HEK293 (cell line): ENCODE data around the gene COX6A2.

Experiments
- CTCF ChIA-PET: fragments of 350-600 bp; formaldehyde crosslinking; extraction: SDS; loops from one replicate; lab custom pipeline; 2021; ENCODE audit warnings: antibody characterized with exemption; lab: Yijun Ruan, JAX
- POLR2A ChIA-PET: fragments of 300-600 bp; formaldehyde crosslinking; extraction: SDS; loops from one replicate; lab custom pipeline; 2020; ENCODE audit warnings: antibody characterized with exemption, inconsistent platforms; lab: Yijun Ruan, JAX
- H3K27ac ChIP-seq: fragments of 200-500 bp; sonication (Bioruptor generic); 2 replicates; pipeline ENCODE4 v1.5.1; 2014; ENCODE audit warnings: low read depth, low read length, control low read depth, inconsistent platforms; ENCODE audit errors: extremely low read depth
- H3K36me3 ChIP-seq, 2 experiments: fragments of 200-500 bp in 1 of 2; sonication (Bioruptor generic) in 1 of 2; 1 replicate in 1 of 2; 2 replicates in 1 of 2; pipeline ENCODE4 v1.5.1; 2014 to 2017; ENCODE audit warnings: inconsistent platforms in 2 of 2, low read length in 2 of 2; ENCODE audit not compliant: control insufficient read depth in 2 of 2, insufficient read depth in 1 of 2
- H3K4me1 ChIP-seq: fragments of 200-500 bp; sonication (Bioruptor generic); 2 replicates; pipeline ENCODE4 v1.5.1; 2014; ENCODE audit warnings: mild to moderate bottlenecking, low read length, inconsistent platforms; ENCODE audit not compliant: control insufficient read depth, insufficient read depth
- H3K4me3 ChIP-seq: 2 replicates; pipeline ENCODE4 v1.5.1; 2011; ENCODE audit warnings: low read depth, mild to moderate bottlenecking, control low read depth, low read length, moderate library complexity
- H3K9me3 ChIP-seq: fragments of 200-500 bp; sonication (Bioruptor generic); 2 replicates; pipeline ENCODE4 v1.5.1; 2014; ENCODE audit warnings: low read depth, low read length, inconsistent platforms; ENCODE audit not compliant: control insufficient read depth, insufficient read depth
- ELK4 ChIP-seq: IDR thresholded peaks from 2 replicates; pipeline ENCODE4 v1.6.1; 2011; ENCODE audit warnings: mild to moderate bottlenecking, low read depth, low read length, borderline replicate concordance
- FEZF1 ChIP-seq: fragments of 450-650 bp; formaldehyde crosslinking; IDR thresholded peaks from 2 replicates; pipeline ENCODE4 v1.5.1; 2016; ENCODE audit warnings: missing biosample characterization, missing genetic modification characterization
- GLIS1 ChIP-seq: fragments of 450-650 bp; formaldehyde crosslinking; IDR thresholded peaks from 2 replicates; pipeline ENCODE4 v1.5.1; 2016; ENCODE audit warnings: missing biosample characterization, missing genetic modification characterization
- MYNN ChIP-seq: fragments of 450-650 bp; formaldehyde crosslinking; IDR thresholded peaks from 2 replicates; pipeline ENCODE4 v1.5.1; 2016; ENCODE audit warnings: missing biosample characterization, missing genetic modification characterization, borderline replicate concordance
- PRDM10 ChIP-seq: fragments of 450-650 bp; formaldehyde crosslinking; IDR thresholded peaks from 2 replicates; pipeline ENCODE4 v1.5.1; 2016; ENCODE audit warnings: missing biosample characterization, missing genetic modification characterization
- SP2 ChIP-seq: fragments of 450-650 bp; formaldehyde crosslinking; IDR thresholded peaks from 2 replicates; pipeline ENCODE4 v1.5.1; 2016; ENCODE audit warnings: missing biosample characterization, missing genetic modification characterization
- SP3 ChIP-seq: fragments of 450-650 bp; formaldehyde crosslinking; IDR thresholded peaks from 2 replicates; pipeline ENCODE4 v1.5.1; 2016; ENCODE audit warnings: missing biosample characterization, missing genetic modification characterization
- WT1 ChIP-seq: fragments of 450-650 bp; formaldehyde crosslinking; IDR thresholded peaks from 2 replicates; pipeline ENCODE4 v1.5.1; 2016; ENCODE audit warnings: missing biosample characterization, missing genetic modification characterization
- YY1 ChIP-seq: fragments of 450-650 bp; formaldehyde crosslinking; IDR thresholded peaks from 2 replicates; pipeline ENCODE4 v1.5.1; 2018; ENCODE audit warnings: missing biosample characterization, missing genetic modification characterization
- ZBTB17 ChIP-seq: fragments of 450-650 bp; formaldehyde crosslinking; IDR thresholded peaks from 2 replicates; pipeline ENCODE4 v1.5.1; 2016; ENCODE audit warnings: missing biosample characterization, missing genetic modification characterization
- ZBTB21 ChIP-seq: fragments of 450-650 bp; formaldehyde crosslinking; IDR thresholded peaks from 2 replicates; pipeline ENCODE4 v1.5.1; 2017; ENCODE audit warnings: missing biosample characterization, missing genetic modification characterization
- ZFP41 ChIP-seq: fragments of 450-650 bp; formaldehyde crosslinking; IDR thresholded peaks from 2 replicates; pipeline ENCODE4 v1.5.1; 2016; ENCODE audit warnings: missing biosample characterization, missing genetic modification characterization, borderline replicate concordance
- ZNF10 ChIP-seq: fragments of 450-650 bp; formaldehyde crosslinking; IDR thresholded peaks from 2 replicates; pipeline ENCODE4 v1.5.1; 2017; ENCODE audit warnings: missing biosample characterization, missing genetic modification characterization
- ZNF112 ChIP-seq: fragments of 450-650 bp; formaldehyde crosslinking; IDR thresholded peaks from 2 replicates; pipeline ENCODE4 v1.5.0; 2017; ENCODE audit warnings: missing biosample characterization, missing genetic modification characterization
- ZNF140 ChIP-seq: fragments of 450-650 bp; formaldehyde crosslinking; IDR thresholded peaks from 2 replicates; pipeline ENCODE4 v1.5.1; 2016; ENCODE audit warnings: missing biosample characterization, missing genetic modification characterization
- ZNF148 ChIP-seq: fragments of 450-650 bp; formaldehyde crosslinking; IDR thresholded peaks from 2 replicates; pipeline ENCODE4 v1.5.0; 2017; ENCODE audit warnings: missing biosample characterization, missing genetic modification characterization, borderline replicate concordance
- ZNF169 ChIP-seq: fragments of 450-650 bp; formaldehyde crosslinking; IDR thresholded peaks from 2 replicates; pipeline ENCODE4 v1.5.1; 2016; ENCODE audit warnings: missing biosample characterization, missing genetic modification characterization
- ZNF175 ChIP-seq: fragments of 450-650 bp; formaldehyde crosslinking; IDR thresholded peaks from 2 replicates; pipeline ENCODE4 v1.5.1; 2016; ENCODE audit warnings: missing biosample characterization, missing genetic modification characterization
- ZNF24 ChIP-seq: fragments of 450-650 bp; formaldehyde crosslinking; IDR thresholded peaks from 2 replicates; pipeline ENCODE4 v1.5.1; 2016; ENCODE audit warnings: missing biosample characterization, missing genetic modification characterization
- ZNF248 ChIP-seq: fragments of 450-650 bp; formaldehyde crosslinking; IDR thresholded peaks from 2 replicates; pipeline ENCODE4 v1.5.1; 2017; ENCODE audit warnings: missing biosample characterization, missing genetic modification characterization
- ZNF292 ChIP-seq: fragments of 450-650 bp; formaldehyde crosslinking; IDR thresholded peaks from 2 replicates; pipeline ENCODE4 v1.5.1; 2016; ENCODE audit warnings: low read depth, missing biosample characterization, missing genetic modification characterization, borderline replicate concordance
- ZNF311 ChIP-seq: fragments of 450-650 bp; formaldehyde crosslinking; IDR thresholded peaks from 2 replicates; pipeline ENCODE4 v1.5.1; 2017; ENCODE audit warnings: missing biosample characterization, missing genetic modification characterization, borderline replicate concordance
- ZNF324 ChIP-seq: fragments of 450-650 bp; formaldehyde crosslinking; IDR thresholded peaks from 2 replicates; pipeline ENCODE4 v1.5.1; 2016; ENCODE audit warnings: missing biosample characterization, missing genetic modification characterization
- ZNF341 ChIP-seq: fragments of 450-650 bp; formaldehyde crosslinking; IDR thresholded peaks from 2 replicates; pipeline ENCODE4; 2016; ENCODE audit warnings: low read depth, missing biosample characterization, missing genetic modification characterization
- ZNF404 ChIP-seq: fragments of 450-650 bp; formaldehyde crosslinking; IDR thresholded peaks from 2 replicates; pipeline ENCODE4 v1.5.1; 2017; ENCODE audit warnings: missing biosample characterization, missing genetic modification characterization
- ZNF501 ChIP-seq: fragments of 450-650 bp; formaldehyde crosslinking; IDR thresholded peaks from 2 replicates; pipeline ENCODE4 v1.5.1; 2016; ENCODE audit warnings: missing biosample characterization, missing genetic modification characterization
- ZNF510 ChIP-seq: fragments of 450-650 bp; formaldehyde crosslinking; IDR thresholded peaks from 2 replicates; pipeline ENCODE4 v1.5.1; 2018; ENCODE audit warnings: mild to moderate bottlenecking, missing genetic modification characterization, missing biosample characterization; ENCODE audit not compliant: insufficient replicate concordance
- ZNF530 ChIP-seq: fragments of 450-650 bp; formaldehyde crosslinking; IDR thresholded peaks from 2 replicates; pipeline ENCODE4 v1.5.1; 2016; ENCODE audit warnings: low read depth, missing biosample characterization, missing genetic modification characterization
- ZNF548 ChIP-seq: fragments of 450-650 bp; formaldehyde crosslinking; IDR thresholded peaks from 2 replicates; pipeline ENCODE4 v1.5.1; 2016; ENCODE audit warnings: missing biosample characterization, missing genetic modification characterization
- ZNF558 ChIP-seq: fragments of 450-650 bp; formaldehyde crosslinking; IDR thresholded peaks from 2 replicates; pipeline ENCODE4 v1.5.1; 2016; ENCODE audit warnings: missing biosample characterization, missing genetic modification characterization
- ZNF600 ChIP-seq: fragments of 450-650 bp; formaldehyde crosslinking; IDR thresholded peaks from 2 replicates; pipeline ENCODE4 v1.5.1; 2016; ENCODE audit warnings: missing biosample characterization, missing genetic modification characterization
- ZNF701 ChIP-seq: fragments of 450-650 bp; formaldehyde crosslinking; IDR thresholded peaks from 2 replicates; pipeline ENCODE4 v1.5.1; 2016; ENCODE audit warnings: missing biosample characterization, missing genetic modification characterization
- ZSCAN16 ChIP-seq: fragments of 450-650 bp; formaldehyde crosslinking; IDR thresholded peaks from 2 replicates; pipeline ENCODE4 v1.5.1; 2016; ENCODE audit warnings: missing biosample characterization, missing genetic modification characterization

COX6A2 gene

GRCh38 chr16:31459687-31460581, 31.8 kb upstream of the COX6A2 start:
- Histone ChIP-seq H3K27ac (peak overlapping the region; percentile 83), H3K4me1 (0 out of 2 replicates have a peak, but pooled peaks cover 3% of the 10 kb centered on the region), H3K36me3 (peaks cover 0 to 50% of the 10 kb centered on the region in 2 experiments; a peak in 2 of 3 replicates), H3K9me3 (no peaks in the 10 kb centered on the region), H3K4me3 (peak overlapping the region; percentile 85)
- ChIA-PET CTCF (interaction anchor here (0.6 to 2.4 kb wide), 22 partner anchors 8 to 1072 kb away, joined by 3 to 13 read pairs (median 4); partner anchors contain the start of genes HSD3B7, ORAI3, SLC5A2 and ZNF843), POLR2A (interaction anchor here (0.5 to 2.3 kb wide), 20 partner anchors 8 to 1045 kb away, joined by 3 to 16 read pairs (median 4); partner anchors contain the start of genes FUS, KAT8, RUSF1 and TGFB1I1)
- no peak for TF ChIP-seq ZNF558
- TF ChIP-seq ZNF311 (tag by site-specific recombination) = no peak
- no peak for TF ChIP-seq ZNF112 (tag by site-specific recombination)
- no peak for TF ChIP-seq ZNF324 (tag by site-specific recombination)
- TF ChIP-seq SP3 = peak; percentile 83
- no peak for TF ChIP-seq ZNF292 (tag by site-specific recombination)
- peak; percentile 9 for TF ChIP-seq ZBTB17 (tag by site-specific recombination)
- TF ChIP-seq YY1 = no peak
- TF ChIP-seq WT1 (tag by site-specific recombination) = no peak
- no peak for TF ChIP-seq ZNF501 (tag by site-specific recombination)
- peak; percentile 70 for TF ChIP-seq PRDM10
- no peak for TF ChIP-seq GLIS1 (tag by site-specific recombination)
- TF ChIP-seq ZNF600 (tag by site-specific recombination) = peak; percentile 82
- TF ChIP-seq ZNF140 = no peak
- no peak for TF ChIP-seq ZNF24 (tag by site-specific recombination)
- no peak for TF ChIP-seq ZNF404 (tag by site-specific recombination)
- peak; percentile 2 for TF ChIP-seq SP2 (tag by site-specific recombination)
- TF ChIP-seq ZNF169 (tag by site-specific recombination) = no peak
- no peak for TF ChIP-seq ZSCAN16
- TF ChIP-seq ZNF701 = no peak
- TF ChIP-seq ZNF341 (tag by site-specific recombination) = no peak
- no peak for TF ChIP-seq ZNF148 (tag by site-specific recombination)
- TF ChIP-seq ZFP41 (tag by site-specific recombination) = no peak
- TF ChIP-seq ELK4 = no peak
- no peak for TF ChIP-seq ZNF510 (tag by site-specific recombination)
- TF ChIP-seq ZNF530 (tag by site-specific recombination) = no peak
- TF ChIP-seq ZNF548 (tag by site-specific recombination) = no peak
- no peak for TF ChIP-seq ZNF175 (tag by site-specific recombination)
- TF ChIP-seq FEZF1 = no peak
- no peak for TF ChIP-seq ZNF10
- no peak for TF ChIP-seq ZNF248
- TF ChIP-seq ZBTB21 (tag by site-specific recombination) = peak; percentile 94
- TF ChIP-seq MYNN = no peak
